Natural killer cell (primary cell): ENCODE measurements around the gene DRD3. TPM values are rescaled to one million over a fixed set of nuclear protein-coding genes. Genes with fewer than 3 reads are reported as not detected.

ENCODE experiments used
- ATAC-seq, 3 donors: fragments of 150-1000 bp in 2 of 3; fragments of 200-7000 bp in 1 of 3; cut with Tn5 transposase; 1 replicate in 1 of 3; 2 replicates in 2 of 3; pipeline ENCODE4 v1.10.0; 2021; ENCODE audit warnings: mild to moderate bottlenecking in 2 of 3, moderate library complexity in 2 of 3
- DNase-seq, 2 donors: peaks; one replicate each; pipeline versions ENCODE4 v3.0.0 to v3.0.0-alpha.2; 2013 to 2021; ENCODE audit warnings: mixed read lengths in 1 of 2
- H3K27ac ChIP-seq: one replicate; pipeline ENCODE4 v1.5.1; 2013; ENCODE audit warnings: mild to moderate bottlenecking, low read length
- H3K27me3 ChIP-seq: one replicate; pipeline ENCODE4 v1.6.1; 2013; ENCODE audit warnings: low read length; ENCODE audit not compliant: control insufficient read depth, insufficient read depth
- H3K36me3 ChIP-seq: one replicate; pipeline ENCODE4 v1.6.1; 2013; ENCODE audit warnings: low read length; ENCODE audit not compliant: control insufficient read depth, insufficient read depth
- H3K4me1 ChIP-seq: one replicate; pipeline ENCODE4 v1.6.1; 2013; ENCODE audit warnings: low read length; ENCODE audit not compliant: control insufficient read depth, insufficient read depth
- H3K4me3 ChIP-seq: one replicate; pipeline ENCODE4 v1.5.1; 2013; ENCODE audit warnings: low read length
- H3K9me3 ChIP-seq: one replicate; pipeline ENCODE4 v1.6.1; 2013; ENCODE audit warnings: low read length; ENCODE audit not compliant: control insufficient read depth, insufficient read depth
- H3K27ac Mint-ChIP-seq, 2 donors: one replicate each; pipeline ENCODE4 v1.8.0; 2022; ENCODE audit warnings: mild to moderate bottlenecking in 2 of 2, mixed read lengths in 2 of 2, moderate library complexity in 1 of 2
- H3K27me3 Mint-ChIP-seq, 2 donors: one replicate each; pipeline ENCODE4 v1.8.0; 2022; ENCODE audit warnings: low read depth in 2 of 2, mixed read lengths in 2 of 2
- H3K36me3 Mint-ChIP-seq: one replicate; pipeline ENCODE4 v1.8.0; 2022; ENCODE audit warnings: mixed read lengths
- H3K4me1 Mint-ChIP-seq, 2 donors: one replicate each; pipeline ENCODE4 v1.8.0; 2022; ENCODE audit warnings: mixed read lengths in 2 of 2
- H3K4me3 Mint-ChIP-seq: one replicate; pipeline ENCODE4 v1.8.0; 2022; ENCODE audit warnings: mild to moderate bottlenecking, moderate library complexity, mixed read lengths
- H3K9me3 Mint-ChIP-seq, 2 donors: one replicate each; pipeline ENCODE4 v1.8.0; 2022; ENCODE audit warnings: mixed read lengths in 2 of 2
- WGBS: methylation state at CpG from one replicate; pipeline ENCODE4 v1.1.7; 2013; ENCODE audit warnings: missing lambda C conversion rate; ENCODE audit not compliant: insufficient coverage; 5-methylcytosine and 5-hydroxymethylcytosine counted together
- intact Hi-C: fragments of 100-400 bp; cut with micrococcal nuclease; formaldehyde crosslinking; loops from one replicate; pipeline ENCODE4 v1.14.2; 2022
- total RNA-seq, 4 donors: library from RNA; stranded (reverse); fragments of 120-200 nt in 1 of 4; gene quantifications; one replicate each; pipeline versions ENCODE4 v1.2.3 to v1.2.4, GENCODE V29; 2013 to 2022
- TF ChIP-seq, protein P1 (sequence below): fragments of 200-600 bp; IDR thresholded peaks from one replicate; pipeline ENCODE4 v1.8.0; 2022; ENCODE audit warnings: antibody characterized with exemption

Gene DRD3
- total RNA-seq, 3 donors from 2014 or later (not counting 1 experiment from before 2014, with no cell fraction given) = not detected

DNA sequence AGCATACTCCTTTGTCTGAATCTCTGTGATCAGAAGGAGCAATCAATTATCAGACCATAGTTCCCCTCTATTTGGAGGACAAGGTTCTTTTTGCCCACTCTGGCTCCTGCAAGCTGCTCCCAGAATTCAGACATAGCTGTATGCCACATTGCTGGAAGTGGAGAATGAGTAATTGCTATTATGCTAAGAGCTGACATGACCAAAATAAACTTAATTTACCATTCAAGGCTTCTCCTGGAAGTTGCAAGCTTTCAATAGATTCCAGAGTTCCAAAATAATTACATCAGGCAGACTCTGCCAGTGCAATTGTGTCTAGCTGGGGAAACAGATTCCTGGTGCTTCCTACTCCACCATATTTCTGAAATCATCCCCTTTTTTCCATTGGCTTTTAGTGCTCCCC lies 7.6 kb upstream of the DRD3 start:
- H3K27me3 Mint-ChIP-seq = peaks cover 0 to 19% of the 10 kb centered on the region in 2 donors
- H3K36me3 Mint-ChIP-seq = peaks cover 16% of the 10 kb centered on the region
- H3K9me3 Mint-ChIP-seq = peaks cover 2 to 6% of the 10 kb centered on the region in 2 donors
- DNase-seq (no peak), ATAC-seq (no peak)
- H3K27ac ChIP-seq = no peak overlapping the region
- TF ChIP-seq, protein P1, sequence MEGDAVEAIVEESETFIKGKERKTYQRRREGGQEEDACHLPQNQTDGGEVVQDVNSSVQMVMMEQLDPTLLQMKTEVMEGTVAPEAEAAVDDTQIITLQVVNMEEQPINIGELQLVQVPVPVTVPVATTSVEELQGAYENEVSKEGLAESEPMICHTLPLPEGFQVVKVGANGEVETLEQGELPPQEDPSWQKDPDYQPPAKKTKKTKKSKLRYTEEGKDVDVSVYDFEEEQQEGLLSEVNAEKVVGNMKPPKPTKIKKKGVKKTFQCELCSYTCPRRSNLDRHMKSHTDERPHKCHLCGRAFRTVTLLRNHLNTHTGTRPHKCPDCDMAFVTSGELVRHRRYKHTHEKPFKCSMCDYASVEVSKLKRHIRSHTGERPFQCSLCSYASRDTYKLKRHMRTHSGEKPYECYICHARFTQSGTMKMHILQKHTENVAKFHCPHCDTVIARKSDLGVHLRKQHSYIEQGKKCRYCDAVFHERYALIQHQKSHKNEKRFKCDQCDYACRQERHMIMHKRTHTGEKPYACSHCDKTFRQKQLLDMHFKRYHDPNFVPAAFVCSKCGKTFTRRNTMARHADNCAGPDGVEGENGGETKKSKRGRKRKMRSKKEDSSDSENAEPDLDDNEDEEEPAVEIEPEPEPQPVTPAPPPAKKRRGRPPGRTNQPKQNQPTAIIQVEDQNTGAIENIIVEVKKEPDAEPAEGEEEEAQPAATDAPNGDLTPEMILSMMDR = no peak
- intact Hi-C loops = no loop called here
- peaks cover 3% of the 10 kb centered on the region for H3K9me3 ChIP-seq
- H3K36me3 ChIP-seq = no peaks in the 10 kb centered on the region
- H3K4me1 Mint-ChIP-seq = peaks cover 0 to 4% of the 10 kb centered on the region in 2 donors
- no peak overlapping the region for H3K4me3 Mint-ChIP-seq
- H3K27ac Mint-ChIP-seq = no peak overlapping the region
- H3K4me3 ChIP-seq = no peak overlapping the region
- H3K4me1 ChIP-seq = no peaks in the 10 kb centered on the region
- H3K27me3 ChIP-seq = no peaks in the 10 kb centered on the region

DNA sequence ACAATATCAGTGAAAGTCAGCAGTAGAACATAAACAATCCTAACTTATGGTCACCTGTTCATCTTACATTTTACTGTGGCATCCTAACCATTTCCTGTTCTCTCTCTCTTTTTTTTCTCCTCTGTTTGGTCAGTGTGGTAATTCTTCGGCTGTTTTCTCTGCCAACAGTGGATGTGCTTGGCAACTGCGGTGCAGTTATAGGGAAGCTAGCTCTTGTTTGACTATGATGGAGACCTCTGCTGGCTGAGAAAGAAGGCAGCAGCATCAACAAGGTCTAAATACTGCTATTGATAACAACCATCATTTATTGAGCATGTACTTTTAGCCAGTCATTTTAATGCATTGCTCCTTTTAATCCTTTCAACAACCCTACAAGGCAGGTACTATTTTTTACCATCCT lies 723 bp upstream of the DRD3 start:
- Mint-ChIP-seq H3K4me3 (no peak overlapping the region), H3K9me3 (no peaks in the 10 kb centered on the region), H3K4me1 (peaks cover 5% of the 10 kb centered on the region in 2 donors), H3K27me3 (peaks cover 0 to 46% of the 10 kb centered on the region in 2 donors), H3K36me3 (peaks cover 6% of the 10 kb centered on the region), H3K27ac (no peak overlapping the region)
- H3K9me3 ChIP-seq = peaks cover 1% of the 10 kb centered on the region
- peaks cover 4% of the 10 kb centered on the region for H3K27me3 ChIP-seq
- no peak overlapping the region for H3K27ac ChIP-seq
- 17% methylated on average over 2 of the region's 2 CpGs for WGBS
- H3K36me3 ChIP-seq = no peaks in the 10 kb centered on the region
- intact Hi-C loops = no loop called here
- ATAC-seq (peak in 1 of 3 donors; percentile 48), DNase-seq (peak in 1 of 2 donors; percentile 44)
- no peaks in the 10 kb centered on the region for H3K4me1 ChIP-seq
- H3K4me3 ChIP-seq = no peak overlapping the region
- TF ChIP-seq, protein P1 = no peak

DNA sequence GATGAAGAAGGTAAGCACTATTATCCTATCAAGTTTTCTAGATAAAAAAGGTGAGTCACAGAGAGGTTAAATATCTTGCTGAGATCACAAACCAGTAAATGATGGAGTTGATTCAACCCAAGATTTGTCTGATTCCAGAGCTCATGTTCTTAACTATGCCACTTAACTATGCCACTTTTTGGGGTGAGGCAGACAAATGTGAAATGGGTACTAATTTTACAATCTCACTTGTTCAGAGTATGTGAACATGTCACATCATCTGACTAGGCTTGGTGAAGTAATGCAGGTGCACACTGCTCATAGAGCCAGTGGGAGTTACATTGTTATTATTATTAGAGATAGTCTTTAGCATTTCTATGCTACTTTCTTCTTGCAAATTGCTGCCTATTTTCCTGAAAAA lies 2.0 kb downstream of the DRD3 start:
- Histone ChIP-seq H3K9me3 (no peaks in the 10 kb centered on the region), H3K27ac (no peak overlapping the region), H3K4me3 (no peak overlapping the region), H3K27me3 (peaks cover 4% of the 10 kb centered on the region), H3K4me1 (no peaks in the 10 kb centered on the region), H3K36me3 (no peaks in the 10 kb centered on the region)
- intact Hi-C loops = no loop called here
- ATAC-seq (no peak), DNase-seq (no peak)
- H3K27me3 Mint-ChIP-seq = peaks cover 0 to 27% of the 10 kb centered on the region in 2 donors
- TF ChIP-seq, protein P1 = no peak
- H3K4me3 Mint-ChIP-seq = no peak overlapping the region
- H3K36me3 Mint-ChIP-seq = no peaks in the 10 kb centered on the region
- no peaks in the 10 kb centered on the region for H3K9me3 Mint-ChIP-seq
- H3K4me1 Mint-ChIP-seq = peaks cover 5 to 10% of the 10 kb centered on the region in 2 donors
- H3K27ac Mint-ChIP-seq = no peak overlapping the region

GRCh38 chr3:114176487-114176886 lies 2.4 kb downstream of the DRD3 start:
- TF ChIP-seq, protein P1 = no peak
- 79% methylated on average over 5 of the region's 6 CpGs for WGBS
- Mint-ChIP-seq H3K27me3 (peaks cover 0 to 27% of the 10 kb centered on the region in 2 donors), H3K36me3 (no peaks in the 10 kb centered on the region), H3K27ac (no peak overlapping the region), H3K9me3 (no peaks in the 10 kb centered on the region), H3K4me3 (no peak overlapping the region), H3K4me1 (peaks cover 5 to 10% of the 10 kb centered on the region in 2 donors)
- Histone ChIP-seq H3K27me3 (peaks cover 4% of the 10 kb centered on the region), H3K27ac (no peak overlapping the region), H3K4me1 (no peaks in the 10 kb centered on the region), H3K36me3 (no peaks in the 10 kb centered on the region), H3K9me3 (no peaks in the 10 kb centered on the region), H3K4me3 (no peak overlapping the region)
- DNase-seq = no peak
- intact Hi-C loops = no loop called here
- no peak for ATAC-seq
